ENCODE results near the gene LYST.

DNA sequence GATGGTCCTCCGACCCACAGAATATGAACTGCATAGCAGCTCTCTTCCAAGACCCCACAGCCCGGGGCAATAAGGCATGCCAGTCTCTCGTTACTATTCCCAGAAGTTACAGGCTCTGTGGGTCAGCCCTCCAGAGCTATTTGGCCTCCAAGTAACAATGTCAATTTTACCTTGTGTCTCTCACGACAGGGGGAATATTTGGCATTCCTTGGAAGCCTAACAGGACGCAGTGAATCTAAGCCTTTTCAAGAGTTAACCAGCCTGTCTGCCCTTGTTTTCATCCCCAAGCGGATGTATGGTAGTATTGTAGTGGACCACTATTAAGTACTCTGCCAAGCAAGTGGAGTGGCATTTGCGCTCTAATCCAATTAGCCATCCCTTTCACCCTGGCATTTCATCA is 192.7 kb downstream of the LYST start:
- TF ChIP-seq, protein P1, sequence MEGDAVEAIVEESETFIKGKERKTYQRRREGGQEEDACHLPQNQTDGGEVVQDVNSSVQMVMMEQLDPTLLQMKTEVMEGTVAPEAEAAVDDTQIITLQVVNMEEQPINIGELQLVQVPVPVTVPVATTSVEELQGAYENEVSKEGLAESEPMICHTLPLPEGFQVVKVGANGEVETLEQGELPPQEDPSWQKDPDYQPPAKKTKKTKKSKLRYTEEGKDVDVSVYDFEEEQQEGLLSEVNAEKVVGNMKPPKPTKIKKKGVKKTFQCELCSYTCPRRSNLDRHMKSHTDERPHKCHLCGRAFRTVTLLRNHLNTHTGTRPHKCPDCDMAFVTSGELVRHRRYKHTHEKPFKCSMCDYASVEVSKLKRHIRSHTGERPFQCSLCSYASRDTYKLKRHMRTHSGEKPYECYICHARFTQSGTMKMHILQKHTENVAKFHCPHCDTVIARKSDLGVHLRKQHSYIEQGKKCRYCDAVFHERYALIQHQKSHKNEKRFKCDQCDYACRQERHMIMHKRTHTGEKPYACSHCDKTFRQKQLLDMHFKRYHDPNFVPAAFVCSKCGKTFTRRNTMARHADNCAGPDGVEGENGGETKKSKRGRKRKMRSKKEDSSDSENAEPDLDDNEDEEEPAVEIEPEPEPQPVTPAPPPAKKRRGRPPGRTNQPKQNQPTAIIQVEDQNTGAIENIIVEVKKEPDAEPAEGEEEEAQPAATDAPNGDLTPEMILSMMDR (IDR thresholded peaks at IDR 0.05; ENCODE audit: poor library complexity) = no peak
- no peak for TF ChIP-seq EZH2 (IDR thresholded peaks at IDR 0.05; ENCODE audit: borderline replicate concordance)
- TF ChIP-seq EZH2phosphoT487 (IDR thresholded peaks at IDR 0.05; ENCODE audit: low read depth, severe bottlenecking, unreplicated experiment) = no peak

Data from hepatocyte (in vitro differentiated cells).